Neural cell (in vitro differentiated cells): ENCODE data around the gene NUB1. TPM values are rescaled to one million over a fixed set of nuclear protein-coding genes. Genes with fewer than 3 reads are reported as not detected.

Experiments used
- H2AFZ ChIP-seq: fragments of 200-600, 300-800 bp; sonication (generic), shearing (Covaris generic); 2 replicates; pipeline ENCODE4 v1.6.0; 2014; ENCODE audit warnings: low read depth, mild to moderate bottlenecking, antibody characterized with exemption, low read length, moderate library complexity
- H3F3A ChIP-seq: fragments of 200-600 bp; shearing (Covaris generic); 2 replicates; pipeline ENCODE4 v1.6.1; 2016; ENCODE audit warnings: mild to moderate bottlenecking, moderate library complexity, mixed read lengths, antibody characterized with exemption, low read length; ENCODE audit not compliant: insufficient read depth, poor library complexity, severe bottlenecking
- H3K27ac ChIP-seq: fragments of 200-600, 300-800 bp; sonication (generic), shearing (Covaris generic); 2 replicates; pipeline ENCODE4 v1.5.1; 2014; ENCODE audit warnings: mild to moderate bottlenecking, low read length, moderate library complexity
- H3K27me3 ChIP-seq: fragments of 300-800, 200-600 bp; sonication (generic), shearing (Covaris generic); 2 replicates; pipeline ENCODE4 v1.6.0; 2014; ENCODE audit warnings: mild to moderate bottlenecking, low read depth, low read length, moderate library complexity; ENCODE audit not compliant: insufficient read depth
- H3K36me3 ChIP-seq: fragments of 300-800, 200-600 bp; sonication (generic), shearing (Covaris generic); 2 replicates; pipeline ENCODE4 v1.5.1; 2014; ENCODE audit warnings: mild to moderate bottlenecking, antibody characterized with exemption, low read length, moderate library complexity; ENCODE audit not compliant: insufficient read depth
- H3K4me2 ChIP-seq: fragments of 300-800, 200-600 bp; sonication (generic), shearing (Covaris generic); 2 replicates; pipeline ENCODE4 v1.6.0; 2014; ENCODE audit warnings: mild to moderate bottlenecking, low read length
- H3K4me3 ChIP-seq: fragments of 300-800, 200-600 bp; sonication (generic), shearing (Covaris generic); 2 replicates; pipeline ENCODE4 v1.5.1; 2014; ENCODE audit warnings: mild to moderate bottlenecking, low read length, moderate library complexity
- H3K79me2 ChIP-seq: fragments of 200-600 bp; shearing (Covaris generic); replicated peaks from 2 replicates; pipeline ENCODE4 v1.6.0; 2014; ENCODE audit warnings: mild to moderate bottlenecking, low read length, moderate library complexity; ENCODE audit not compliant: insufficient read depth
- H3K9ac ChIP-seq: fragments of 300-800, 200-600 bp; sonication (generic), shearing (Covaris generic); 2 replicates; pipeline ENCODE4 v1.6.1; 2016; ENCODE audit warnings: mild to moderate bottlenecking, low read length, mixed read lengths
- H3K9me2 ChIP-seq: fragments of 200-600 bp; shearing (Covaris generic); 2 replicates; pipeline ENCODE4 v1.6.1; 2016; ENCODE audit warnings: mild to moderate bottlenecking, low read length, mixed read lengths; ENCODE audit not compliant: insufficient read depth
- H3K9me3 ChIP-seq: fragments of 200-600, 300-800 bp; sonication (generic), shearing (Covaris generic); 2 replicates; pipeline ENCODE4 v1.6.1; 2016; ENCODE audit warnings: mild to moderate bottlenecking, mixed run types, low read length, moderate library complexity, mixed read lengths
- H4K20me1 ChIP-seq: fragments of 200-600 bp; shearing (Covaris generic); 2 replicates; pipeline ENCODE4 v1.6.1; 2016; ENCODE audit warnings: mild to moderate bottlenecking, mixed run types; ENCODE audit not compliant: insufficient read depth
- CTCF ChIP-seq: fragments of 450-650 bp; IDR thresholded peaks from 2 replicates; pipeline ENCODE4 v1.5.1; 2014; ENCODE audit warnings: antibody characterized with exemption, mild to moderate bottlenecking, moderate library complexity; ENCODE audit not compliant: poor library complexity, severe bottlenecking
- EP300 ChIP-seq: fragments of 450-650 bp; conservative IDR thresholded peaks from 2 replicates; pipeline ENCODE4 v1.6.1; 2014; ENCODE audit warnings: antibody characterized with exemption, mild to moderate bottlenecking, moderate library complexity; ENCODE audit not compliant: poor library complexity, severe bottlenecking
- EZH2 ChIP-seq: fragments of 200-600, 300-800 bp; shearing (Covaris generic), sonication (generic); IDR thresholded peaks from 2 replicates; pipeline ENCODE4 v1.6.1; 2014; ENCODE audit warnings: antibody characterized with exemption, low read length, borderline replicate concordance, mild to moderate bottlenecking; ENCODE audit not compliant: insufficient read depth, poor library complexity, severe bottlenecking
- MXI1 ChIP-seq: fragments of 450-650 bp; conservative IDR thresholded peaks from 2 replicates; pipeline ENCODE4 v1.6.1; 2014; ENCODE audit warnings: antibody characterized with exemption, mild to moderate bottlenecking; ENCODE audit not compliant: poor library complexity, severe bottlenecking
- POLR2AphosphoS5 ChIP-seq: IDR thresholded peaks from 2 replicates; pipeline ENCODE4 v1.6.1; 2012
- RAD21 ChIP-seq: fragments of 450-650 bp; conservative IDR thresholded peaks from 2 replicates; pipeline ENCODE4 v1.6.1; 2014; ENCODE audit warnings: antibody characterized with exemption, mild to moderate bottlenecking, moderate library complexity
- REST ChIP-seq: IDR thresholded peaks from 2 replicates; pipeline ENCODE4 v1.6.1; 2012; ENCODE audit warnings: borderline replicate concordance
- SMC3 ChIP-seq: fragments of 450-650 bp; conservative IDR thresholded peaks from 2 replicates; pipeline ENCODE4 v1.6.1; 2014; ENCODE audit warnings: antibody characterized with exemption, mild to moderate bottlenecking, moderate library complexity; ENCODE audit not compliant: poor library complexity
- TAF1 ChIP-seq: IDR thresholded peaks from 2 replicates; pipeline ENCODE4 v1.6.1; 2012; ENCODE audit warnings: low read depth
- polyA plus RNA-seq: library from polyadenylated mRNA; depleted of rRNA; stranded (reverse); fragments of >200 nt; gene quantifications from 2 replicates; pipeline ENCODE4 v1.2.3, GENCODE V29; 2014

Gene NUB1
- polyA plus RNA-seq, 1 donor from 2014 or later, result 48.4 TPM

GRCh38 chr7:151394076-151395035, 52.7 kb downstream of the NUB1 start:
- Histone ChIP-seq H3K4me3 (no peak overlapping the region), H3K27me3 (no peaks in the 10 kb centered on the region), H3K4me2 (no peak overlapping the region), H3K9ac (no peak overlapping the region), H3K36me3 (peaks cover 5% of the 10 kb centered on the region), H3K9me2 (no peaks in the 10 kb centered on the region), H2AFZ (no peak overlapping the region), H4K20me1 (no peaks in the 10 kb centered on the region), H3F3A (no peaks in the 10 kb centered on the region), H3K9me3 (no peaks in the 10 kb centered on the region), H3K27ac (no peak overlapping the region), H3K79me2 (no peaks in the 10 kb centered on the region)
- TF ChIP-seq CTCF, result no peak
- no peak for TF ChIP-seq SMC3
- TF ChIP-seq MXI1, result no peak
- TF ChIP-seq EP300, result no peak
- no peak for TF ChIP-seq TAF1

DNA sequence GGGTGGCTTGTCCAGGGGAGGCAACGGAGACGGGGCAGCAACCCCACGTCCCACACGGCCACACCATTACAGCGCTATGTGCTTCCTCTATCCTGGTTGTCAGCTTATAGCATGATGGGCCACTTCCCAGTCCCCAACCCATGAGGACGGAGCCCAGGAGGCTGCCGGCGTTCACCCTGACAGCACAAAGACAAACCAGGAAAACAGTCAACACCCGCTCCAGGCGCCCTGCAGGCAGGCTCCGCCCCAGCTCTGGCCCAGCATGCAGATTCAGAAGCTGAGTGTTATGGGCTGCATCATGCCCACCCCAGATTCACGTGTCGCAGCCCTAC, 53.4 kb downstream of the NUB1 start:
- Histone ChIP-seq H3K4me2 (no peak overlapping the region), H3K27me3 (no peaks in the 10 kb centered on the region), H3F3A (no peaks in the 10 kb centered on the region), H3K27ac (no peak overlapping the region), H4K20me1 (no peaks in the 10 kb centered on the region), H3K9ac (no peak overlapping the region), H3K9me3 (no peaks in the 10 kb centered on the region), H3K36me3 (peaks cover 5% of the 10 kb centered on the region), H3K4me3 (no peak overlapping the region), H2AFZ (no peak overlapping the region), H3K79me2 (no peaks in the 10 kb centered on the region), H3K9me2 (no peaks in the 10 kb centered on the region)
- no peak for TF ChIP-seq REST
- TF ChIP-seq MXI1, result no peak
- TF ChIP-seq SMC3, result no peak
- TF ChIP-seq TAF1, result no peak
- TF ChIP-seq RAD21, result no peak
- TF ChIP-seq CTCF, result no peak
- no peak for TF ChIP-seq POLR2AphosphoS5
- TF ChIP-seq EP300, result no peak
- no peak for TF ChIP-seq EZH2
